ENCODE measurements around the gene CPEB2.

DNA sequence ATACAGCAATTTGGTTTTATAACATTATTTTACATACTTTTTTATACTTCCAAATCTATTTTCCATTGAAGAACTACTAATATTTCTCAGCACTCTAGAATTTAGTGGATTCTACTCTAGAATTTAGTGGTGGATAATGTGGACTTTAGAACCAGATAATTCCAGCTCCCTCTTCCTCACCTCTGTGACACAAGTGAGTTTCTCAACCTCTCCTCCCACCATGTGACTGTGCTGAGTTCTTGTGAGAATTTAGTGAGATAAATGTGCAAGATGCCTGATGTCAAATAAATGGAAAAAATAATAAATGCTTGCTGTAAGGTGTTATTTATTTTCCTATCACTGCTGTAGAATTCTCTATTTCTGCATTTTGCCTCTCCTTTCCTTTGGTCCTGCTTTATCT is 107.3 kb downstream of the CPEB2 start:
- TF ChIP-seq, protein P1, sequence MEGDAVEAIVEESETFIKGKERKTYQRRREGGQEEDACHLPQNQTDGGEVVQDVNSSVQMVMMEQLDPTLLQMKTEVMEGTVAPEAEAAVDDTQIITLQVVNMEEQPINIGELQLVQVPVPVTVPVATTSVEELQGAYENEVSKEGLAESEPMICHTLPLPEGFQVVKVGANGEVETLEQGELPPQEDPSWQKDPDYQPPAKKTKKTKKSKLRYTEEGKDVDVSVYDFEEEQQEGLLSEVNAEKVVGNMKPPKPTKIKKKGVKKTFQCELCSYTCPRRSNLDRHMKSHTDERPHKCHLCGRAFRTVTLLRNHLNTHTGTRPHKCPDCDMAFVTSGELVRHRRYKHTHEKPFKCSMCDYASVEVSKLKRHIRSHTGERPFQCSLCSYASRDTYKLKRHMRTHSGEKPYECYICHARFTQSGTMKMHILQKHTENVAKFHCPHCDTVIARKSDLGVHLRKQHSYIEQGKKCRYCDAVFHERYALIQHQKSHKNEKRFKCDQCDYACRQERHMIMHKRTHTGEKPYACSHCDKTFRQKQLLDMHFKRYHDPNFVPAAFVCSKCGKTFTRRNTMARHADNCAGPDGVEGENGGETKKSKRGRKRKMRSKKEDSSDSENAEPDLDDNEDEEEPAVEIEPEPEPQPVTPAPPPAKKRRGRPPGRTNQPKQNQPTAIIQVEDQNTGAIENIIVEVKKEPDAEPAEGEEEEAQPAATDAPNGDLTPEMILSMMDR (IDR thresholded peaks at IDR 0.05) = no peak
- no peak for TF ChIP-seq POLR2A (IDR thresholded peaks at IDR 0.05)

Measured in adrenal gland (tissue), 5 donors.